GM19238 (cell line): ENCODE results near the gene AFDN.

Experiments used
- DNase-seq: peaks from one replicate; pipeline ENCODE4 v3.0.0; 2011; ENCODE audit warnings: low spot score; ENCODE audit not compliant: insufficient read length

AFDN gene

DNA sequence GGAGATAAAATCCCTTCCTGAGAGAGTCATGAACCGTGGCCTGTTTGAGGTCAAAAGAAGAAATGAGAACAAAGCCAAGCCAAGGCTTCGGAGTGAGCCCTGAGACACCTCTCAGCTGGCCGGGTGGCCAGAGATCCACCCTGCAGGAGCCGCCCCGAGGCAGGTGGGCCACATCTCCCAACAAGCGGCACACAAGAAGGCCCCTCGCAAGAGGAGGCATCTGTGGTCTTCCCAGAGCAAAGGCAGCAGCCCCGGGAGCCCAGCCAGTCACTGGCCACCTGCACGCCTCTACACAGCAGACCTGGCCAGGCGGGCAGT lies 30.9 kb upstream of the AFDN start:
- no peak for DNase-seq

DNA sequence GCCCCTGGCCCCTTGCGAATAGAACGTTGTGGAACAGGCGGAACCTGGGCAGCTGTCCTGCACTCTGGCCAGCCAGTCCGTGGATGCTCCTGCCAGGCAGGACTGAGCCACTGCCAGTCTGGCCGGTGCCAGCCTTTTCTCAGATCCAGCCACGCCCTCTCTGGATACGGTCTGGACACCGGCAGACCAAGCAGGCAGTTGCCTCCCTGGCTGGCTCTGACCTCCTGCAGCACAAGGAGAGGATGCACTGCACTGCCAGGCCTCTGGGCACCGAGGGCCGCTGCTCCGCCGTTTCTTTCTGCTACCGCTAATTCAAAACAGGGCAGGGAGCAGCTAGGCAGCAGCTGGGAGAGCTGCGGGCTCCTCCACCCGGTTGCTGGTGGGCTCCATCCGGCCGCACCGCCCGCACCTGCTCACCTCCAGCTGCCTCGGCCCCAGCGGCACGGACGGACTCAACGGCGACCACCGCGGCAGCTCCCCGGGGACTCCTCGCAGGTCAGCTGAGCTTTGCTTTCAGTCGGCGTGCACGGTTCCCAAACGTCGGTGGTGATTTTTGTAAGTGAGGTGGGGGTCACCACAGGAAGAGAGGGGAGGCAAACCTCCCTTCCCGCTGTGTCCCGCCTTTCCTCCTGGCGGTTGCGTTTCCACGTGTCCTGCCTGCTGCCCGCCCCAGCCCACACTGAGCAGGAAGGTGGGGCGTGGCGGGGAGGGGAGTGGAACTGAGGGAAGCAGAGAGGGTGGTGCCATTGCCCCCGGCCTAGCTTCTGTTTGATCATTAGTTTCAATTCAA lies 30.3 kb upstream of the AFDN start:
- no peak for DNase-seq

DNA sequence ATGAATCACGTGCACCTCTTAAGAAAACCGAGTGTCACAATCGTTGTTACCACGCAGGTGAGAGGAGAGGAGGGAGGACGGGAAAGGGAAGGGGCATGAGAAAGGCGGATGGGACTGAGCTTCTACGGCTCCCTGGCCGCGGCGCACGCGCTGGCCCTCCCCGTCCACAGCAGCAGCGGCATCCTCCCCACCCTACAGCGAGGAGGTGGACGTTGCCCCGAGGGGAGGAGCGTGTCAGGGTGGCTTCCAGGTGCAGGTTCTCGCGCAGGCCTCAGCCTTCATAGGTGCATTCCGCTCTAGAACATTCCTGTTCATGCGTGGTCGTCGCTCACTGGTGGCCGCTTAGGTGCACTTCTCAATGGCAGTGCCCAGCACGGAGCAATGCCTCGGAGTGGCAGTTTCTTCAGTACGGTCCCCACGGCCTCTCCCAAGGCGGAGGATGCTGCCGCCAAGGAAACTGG lies 29.7 kb upstream of the AFDN start:
- no peak for DNase-seq

DNA sequence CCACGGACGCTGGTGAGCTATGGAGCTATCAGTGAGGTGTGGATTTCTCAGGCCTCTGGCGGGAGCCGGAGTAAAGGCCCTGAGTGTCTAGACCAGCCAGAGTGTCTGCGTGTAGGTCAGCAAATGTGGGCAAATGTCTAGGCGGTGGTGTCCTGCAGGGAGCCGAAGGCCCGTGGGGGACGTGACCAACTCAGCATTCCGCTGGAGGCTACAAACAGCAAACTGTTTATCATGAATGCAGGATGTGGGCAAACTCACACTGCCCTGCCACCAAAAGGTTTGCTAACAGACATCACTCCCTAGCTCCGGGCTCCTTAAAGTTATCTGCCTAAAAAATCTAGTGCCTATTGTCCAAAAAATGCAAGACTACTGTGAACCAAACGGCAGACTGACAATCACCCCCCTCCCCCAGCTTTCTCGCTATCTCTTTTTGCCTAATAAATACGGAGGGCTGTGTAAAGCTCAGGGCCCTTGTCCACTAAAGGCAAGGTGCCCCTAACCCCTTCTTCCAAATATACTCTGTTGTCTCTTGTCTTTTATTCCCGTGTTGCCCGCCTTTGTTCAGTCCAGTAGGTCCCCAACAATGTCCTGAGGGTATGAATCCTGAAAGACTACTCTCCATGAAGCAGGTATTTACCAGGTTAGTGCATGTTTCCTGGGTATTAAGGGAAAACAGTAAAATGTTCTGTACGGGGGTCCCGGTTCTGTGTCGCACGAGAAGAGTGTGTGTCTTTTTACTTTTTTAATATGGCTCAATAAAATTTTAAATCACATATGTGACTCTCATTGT lies 29.0 kb upstream of the AFDN start:
- no peak for DNase-seq

DNA sequence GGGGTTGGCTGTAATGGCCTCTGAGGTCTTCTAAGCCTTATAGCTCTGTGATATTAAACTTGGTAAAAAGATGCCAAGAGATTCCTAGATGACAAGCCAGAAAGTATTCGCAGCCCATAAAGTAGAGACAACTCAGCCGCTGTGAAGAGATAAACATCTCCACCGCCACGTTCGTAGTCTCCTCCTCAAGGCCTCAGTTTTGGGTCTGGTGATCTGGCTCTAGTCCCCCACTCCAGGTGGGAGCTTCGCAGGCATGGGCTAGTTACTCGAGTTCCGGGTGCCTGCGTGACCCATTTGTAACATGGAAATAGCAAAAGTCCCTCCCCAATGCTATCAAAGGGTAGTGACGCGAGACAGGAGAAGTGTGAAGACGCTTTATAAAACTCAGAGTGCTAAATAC lies 28.3 kb upstream of the AFDN start:
- no peak for DNase-seq

DNA sequence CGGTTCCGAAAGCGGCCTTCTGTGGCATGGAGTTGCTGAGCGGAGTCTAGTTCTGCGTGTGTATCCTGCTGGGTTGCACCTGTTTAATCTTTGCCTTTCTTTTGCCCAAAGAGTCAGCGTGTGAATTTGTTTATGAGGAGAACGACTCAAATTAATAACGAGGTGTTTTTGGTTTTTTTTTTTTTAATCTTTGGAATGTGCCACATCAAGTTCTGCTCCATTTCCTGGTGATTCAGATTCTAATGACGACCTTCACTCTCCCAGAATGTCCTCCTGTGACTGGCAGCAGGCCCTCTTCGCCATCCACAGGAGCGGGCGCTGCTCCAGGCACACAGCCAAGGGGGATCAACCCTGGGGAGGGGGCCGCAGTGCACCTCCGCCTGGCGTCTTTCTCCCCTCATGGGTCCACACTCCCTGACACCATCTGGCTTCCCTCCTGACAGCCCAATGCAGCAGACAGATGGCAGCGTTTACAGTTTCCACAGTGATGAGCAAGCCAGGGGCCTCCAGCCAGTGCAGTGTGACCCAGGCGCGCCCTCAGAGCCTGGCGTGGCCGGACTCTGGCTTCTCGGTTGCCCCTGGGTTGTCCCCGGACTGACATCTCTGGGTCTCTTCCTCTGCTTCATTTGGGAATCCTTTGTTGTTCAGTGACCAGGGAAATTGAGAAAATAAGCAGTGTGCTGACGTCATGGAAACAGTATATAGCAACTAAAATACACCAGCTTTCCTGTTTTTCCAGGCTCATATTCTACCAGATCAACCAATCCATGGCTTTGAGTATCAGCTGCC lies 27.5 kb upstream of the AFDN start:
- no peak for DNase-seq

DNA sequence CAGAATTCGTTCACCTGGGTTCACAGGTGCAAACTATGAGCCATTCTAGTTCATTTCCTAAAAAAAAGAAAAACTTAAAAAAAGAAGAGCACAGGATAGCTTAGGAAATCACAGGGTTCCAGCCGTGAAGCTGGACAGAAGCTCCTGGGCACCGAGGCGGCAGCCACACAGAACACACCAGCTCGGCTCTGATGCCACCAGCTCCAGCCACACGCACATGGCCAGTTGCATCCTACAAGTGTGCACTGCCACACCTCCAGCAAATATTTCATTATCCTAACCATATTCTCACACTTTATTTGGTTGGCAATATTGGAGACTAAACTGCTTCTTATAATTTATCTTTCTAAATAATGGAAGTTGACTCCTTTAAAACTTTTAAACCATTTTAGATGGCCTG lies 26.2 kb upstream of the AFDN start:
- no peak for DNase-seq

DNA sequence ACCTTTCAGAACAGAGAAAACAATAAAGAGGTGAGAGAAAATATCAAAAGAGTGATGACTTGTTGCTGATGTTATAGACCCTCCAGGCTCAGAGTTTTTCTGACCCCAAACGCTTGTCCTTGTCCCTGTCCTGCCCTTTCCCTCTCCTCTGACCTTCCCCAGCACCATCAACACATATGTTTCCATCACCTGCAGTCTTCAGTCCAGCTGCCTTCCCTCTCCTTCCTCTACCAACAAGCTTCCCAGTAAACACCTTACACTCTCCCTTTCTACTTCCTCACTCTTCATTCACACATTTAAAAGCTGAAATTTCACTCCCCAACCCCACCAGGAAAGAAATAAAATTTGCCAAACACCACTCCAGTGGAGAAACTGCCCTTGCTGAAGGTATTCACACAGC lies 25.4 kb upstream of the AFDN start:
- DNase-seq = no peak

DNA sequence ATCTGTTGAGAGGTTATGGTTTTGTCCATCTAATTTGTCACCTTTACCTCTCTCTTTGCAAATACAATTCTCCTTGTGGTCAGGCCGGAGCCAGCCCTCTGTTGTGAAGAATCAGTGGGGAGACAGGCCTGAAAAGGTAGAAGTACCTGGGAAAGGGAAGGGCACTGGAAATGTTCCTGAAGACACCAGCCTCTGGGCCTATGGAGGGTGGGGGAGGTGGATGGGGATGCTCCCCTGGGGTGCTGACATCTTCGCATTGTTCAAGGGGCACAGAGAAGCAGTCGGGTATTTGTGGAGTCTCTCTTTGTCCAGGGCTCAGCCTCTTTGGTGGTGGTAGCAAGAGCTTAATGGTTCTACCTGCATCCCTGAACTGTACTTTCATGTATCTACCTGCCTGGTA lies 24.4 kb upstream of the AFDN start:
- no peak for DNase-seq

DNA sequence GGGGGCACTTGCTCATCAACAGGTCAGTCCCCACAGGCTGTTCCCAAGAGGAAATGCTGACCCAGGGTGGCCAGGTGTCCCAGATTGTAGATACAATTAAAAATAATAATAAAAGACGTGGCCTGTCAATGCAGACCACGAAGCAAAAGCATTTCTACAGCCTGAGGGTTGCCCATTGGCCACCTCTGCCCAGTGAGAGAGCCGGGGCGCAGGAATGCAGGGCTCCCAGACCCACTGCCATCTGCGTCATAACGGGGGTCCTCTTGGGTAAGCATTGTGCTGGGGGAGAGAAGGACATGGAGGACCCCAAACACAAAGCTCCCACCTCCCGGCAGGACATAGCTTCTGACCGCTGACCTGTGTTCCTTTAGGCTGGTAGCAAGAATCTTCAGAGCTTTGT lies 22.9 kb upstream of the AFDN start:
- no peak for DNase-seq

DNA sequence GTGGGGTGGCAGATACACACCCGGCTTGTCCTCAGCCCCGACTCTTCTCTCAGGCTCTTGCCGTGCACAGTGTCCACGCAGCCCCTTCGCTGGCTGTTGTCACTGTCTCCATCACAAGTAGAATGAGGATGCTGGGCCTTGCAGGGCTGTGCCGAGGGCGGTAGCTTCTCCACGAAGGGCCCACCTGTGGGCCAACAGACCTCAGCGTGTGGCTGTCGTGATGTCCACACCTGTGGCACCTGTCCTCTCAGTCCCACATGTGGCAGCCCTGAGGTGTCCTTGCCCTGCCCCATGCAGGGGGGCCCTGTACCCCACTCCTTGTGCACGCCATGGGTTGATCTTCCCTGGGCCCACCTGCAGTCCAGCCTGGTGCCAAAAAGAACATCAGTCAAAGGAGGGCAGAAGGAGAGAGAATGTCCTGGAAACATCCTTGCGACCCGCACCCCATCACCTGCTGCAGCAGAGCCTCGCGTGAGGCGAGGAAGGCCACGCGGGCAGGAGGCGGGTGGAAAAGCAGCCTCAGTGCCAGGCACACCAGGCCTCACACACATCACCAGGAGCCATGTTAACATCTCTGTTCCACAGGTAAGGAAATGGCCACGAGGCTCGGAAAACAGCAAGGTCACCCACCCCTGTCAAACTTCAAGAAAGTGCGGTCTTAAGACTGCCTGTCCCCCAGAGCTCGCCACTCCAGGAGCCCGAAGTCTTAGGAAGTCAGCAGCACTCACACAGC lies 22.3 kb upstream of the AFDN start:
- DNase-seq = no peak

DNA sequence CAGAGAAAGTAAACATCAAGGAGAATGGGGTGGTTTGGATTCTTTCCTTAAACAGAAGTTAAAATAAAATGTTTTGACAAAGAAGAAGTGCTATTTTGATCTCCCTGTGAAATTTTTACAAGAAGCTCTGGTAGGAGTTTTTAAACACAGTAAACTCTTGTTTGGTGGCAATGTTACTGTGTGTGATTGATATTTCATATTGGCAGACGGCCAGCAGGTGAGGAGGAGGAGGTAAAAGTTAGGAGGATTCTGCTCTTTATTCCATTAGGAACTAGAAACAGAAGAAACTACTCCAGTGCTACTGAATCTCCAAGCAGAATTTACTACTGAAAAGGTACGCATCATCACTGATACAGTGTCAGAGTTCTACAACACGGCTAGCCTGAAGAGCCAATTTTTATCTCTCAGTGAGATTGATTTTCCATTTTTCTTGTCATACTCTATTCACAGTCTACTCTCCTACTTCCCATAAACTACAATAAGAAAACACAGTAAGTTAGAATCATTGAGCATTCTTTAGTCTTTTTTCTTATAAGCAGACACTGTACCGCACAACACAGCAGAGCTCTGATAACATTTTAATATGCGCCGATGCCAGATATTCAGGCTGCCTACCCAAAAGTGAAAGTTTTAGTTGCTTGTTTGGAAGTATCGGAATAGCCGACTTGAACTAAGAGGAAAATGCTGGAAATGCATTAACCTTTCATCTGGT lies 21.2 kb upstream of the AFDN start:
- DNase-seq = no peak

DNA sequence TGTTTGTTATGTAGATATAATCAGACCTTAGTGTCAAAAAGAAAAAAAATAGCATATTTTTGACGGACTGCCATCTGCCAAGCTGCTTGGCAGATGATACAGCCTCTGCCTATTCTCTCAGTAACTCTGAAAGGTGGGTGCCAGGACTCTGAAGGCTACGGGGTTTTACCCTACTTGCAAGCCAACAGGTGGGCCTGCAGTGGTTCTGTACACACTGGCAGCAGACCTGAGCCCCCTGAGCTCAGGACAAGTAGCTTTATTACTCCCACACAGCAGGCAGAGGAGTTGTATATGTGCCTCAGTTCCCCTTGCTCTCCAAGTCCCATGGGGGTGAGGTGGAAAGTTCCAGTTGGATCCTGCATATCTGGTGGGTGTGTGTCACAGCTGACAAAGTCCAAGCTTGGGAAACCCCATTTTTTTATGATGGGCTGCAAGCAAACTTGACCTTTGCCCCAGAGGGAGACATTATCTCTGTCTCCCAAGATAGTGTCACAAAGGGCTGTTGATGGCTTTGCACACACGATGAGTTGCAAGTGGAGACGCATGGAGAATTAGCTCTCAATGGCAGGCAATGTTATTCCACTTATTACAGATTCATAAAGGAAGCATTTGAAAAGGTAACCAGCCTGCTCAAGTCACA lies 20.5 kb upstream of the AFDN start:
- DNase-seq = no peak

DNA sequence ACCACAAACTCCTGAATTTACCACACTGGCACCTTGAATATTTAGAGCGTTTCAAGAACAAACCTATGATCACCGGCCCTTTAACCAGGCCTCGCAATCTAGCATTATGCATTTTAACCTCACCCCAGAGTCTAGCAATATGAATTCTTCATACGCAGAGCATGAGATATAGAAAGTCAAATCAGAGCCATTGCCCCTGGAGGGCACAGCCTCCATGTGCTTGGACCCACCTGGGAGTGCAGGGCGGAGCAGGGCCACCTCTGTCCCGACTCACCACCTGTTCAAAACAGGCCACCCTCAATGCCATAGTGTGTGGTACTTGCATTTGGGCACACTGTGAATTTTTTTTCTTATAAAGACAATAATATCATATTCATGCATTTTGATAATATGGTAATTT lies 19.5 kb upstream of the AFDN start:
- DNase-seq = no peak

DNA sequence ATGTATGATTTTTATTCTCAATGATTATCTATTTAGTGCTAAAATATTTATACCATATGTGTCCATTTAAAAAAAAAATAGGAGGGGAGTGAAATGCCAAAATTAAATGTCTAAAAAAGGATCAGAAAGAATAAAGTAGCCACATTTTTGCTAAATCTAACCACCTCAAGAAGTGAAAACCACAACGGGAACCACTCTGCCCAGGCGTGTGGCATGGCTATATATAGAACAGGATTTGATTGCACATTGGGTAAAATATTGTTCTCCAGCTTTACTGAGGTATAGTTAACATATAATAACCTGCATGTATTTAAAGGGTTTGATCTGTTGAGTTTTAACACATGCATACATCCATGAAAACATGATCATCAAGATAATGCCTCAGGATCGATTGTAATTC lies 19.0 kb upstream of the AFDN start:
- DNase-seq = no peak

DNA sequence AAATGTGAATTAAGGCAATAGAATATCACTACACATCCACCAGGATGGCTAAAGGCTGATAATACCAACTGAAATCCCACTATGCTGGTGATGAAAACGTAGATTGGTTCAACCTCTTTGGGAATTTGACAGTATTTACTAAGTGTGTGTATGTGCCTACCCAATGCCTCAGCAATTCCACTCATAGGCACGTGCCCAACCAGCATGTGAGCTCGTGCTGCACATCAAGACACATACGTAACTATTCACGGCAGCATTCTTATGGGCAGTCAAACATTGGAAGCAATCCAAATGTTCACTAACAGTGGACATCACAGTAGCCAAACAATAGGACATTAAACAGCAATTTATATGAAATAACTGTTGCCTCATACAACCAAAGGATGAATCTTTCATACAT lies 15.7 kb upstream of the AFDN start:
- no peak for DNase-seq

DNA sequence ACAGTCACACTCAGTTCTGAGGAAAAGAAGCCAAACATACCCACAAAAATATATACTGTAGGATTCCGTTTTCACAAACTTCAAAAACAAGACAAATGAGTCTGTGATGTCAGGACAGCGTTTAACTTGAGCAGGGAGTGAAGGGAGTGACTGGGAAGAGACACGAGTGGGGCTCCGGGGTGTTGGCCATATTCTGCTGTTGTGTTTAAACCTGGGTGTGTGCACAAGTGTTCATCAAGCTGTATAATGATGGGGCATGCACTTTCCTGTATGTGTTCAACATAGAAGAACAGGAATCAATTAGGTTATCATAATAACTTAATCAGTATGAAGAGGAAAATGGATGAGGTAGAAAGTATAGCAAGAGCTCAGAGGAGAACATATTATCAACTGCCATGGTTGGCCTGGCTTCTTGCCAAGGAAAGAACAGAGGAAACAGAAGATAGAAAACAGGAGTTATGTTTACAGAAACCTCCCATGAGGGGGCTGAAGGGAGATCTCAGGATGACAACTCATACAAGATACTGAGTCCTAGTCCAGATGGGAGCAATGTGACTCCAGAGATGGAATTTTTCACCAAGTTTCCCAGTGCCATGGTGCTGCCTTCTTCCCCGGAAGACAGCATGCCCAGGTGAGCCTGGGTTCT lies 15.1 kb upstream of the AFDN start:
- no peak for DNase-seq

DNA sequence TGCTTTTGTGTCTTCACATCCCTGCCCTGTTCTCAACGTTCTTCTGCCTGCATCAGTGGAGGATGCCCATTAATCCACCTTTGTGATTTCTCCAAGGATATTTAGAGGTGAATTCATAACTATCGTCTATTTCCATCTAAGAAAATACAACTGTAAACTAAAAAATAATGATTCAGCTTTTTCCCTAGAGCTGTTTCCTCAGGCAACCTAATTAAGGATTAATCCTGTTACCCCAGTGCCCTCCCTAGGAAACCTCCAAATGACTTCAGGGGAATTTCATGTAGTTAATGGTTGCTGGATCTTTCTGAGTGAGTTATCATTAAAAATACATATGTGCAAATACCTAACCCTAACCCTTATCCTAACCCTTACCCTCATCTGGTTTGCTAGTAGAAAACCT lies 14.6 kb upstream of the AFDN start:
- DNase-seq = no peak

DNA sequence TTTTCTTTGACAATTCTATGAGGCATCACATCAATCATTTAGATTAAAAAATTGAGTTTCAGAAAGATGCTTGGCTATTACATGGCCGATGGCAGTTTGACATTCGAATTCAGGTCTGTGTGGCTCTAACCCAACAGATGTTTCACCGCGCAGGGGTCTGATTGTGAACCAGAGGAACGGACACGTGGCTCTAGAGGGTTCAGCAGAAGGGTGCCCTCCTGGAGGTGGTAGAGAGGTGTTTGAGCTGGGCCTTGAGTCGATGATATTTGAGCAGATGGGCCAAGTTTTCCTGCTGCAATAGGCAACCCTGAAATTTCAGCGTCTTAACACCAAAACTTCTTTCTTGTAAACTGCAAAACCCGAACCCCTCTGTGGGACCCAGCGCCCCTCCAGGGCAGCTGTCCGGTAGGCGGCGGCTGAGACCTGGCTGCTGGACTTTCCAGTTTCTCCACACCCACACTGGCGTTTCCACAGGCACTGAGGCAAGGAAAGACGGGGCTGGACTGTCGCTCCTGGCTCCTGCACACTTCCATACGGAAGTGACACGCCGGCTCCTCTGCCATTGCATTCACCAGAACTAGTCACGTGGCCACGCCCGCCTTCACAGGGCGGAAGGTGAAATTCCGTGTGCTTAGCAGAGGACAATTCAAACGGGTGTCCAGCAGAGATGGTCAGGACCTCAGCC lies 11.3 kb upstream of the AFDN start:
- DNase-seq = no peak
